ENCODE data around the gene NUP210L. TPM values are rescaled to one million over a fixed set of nuclear protein-coding genes. Genes with fewer than 3 reads are reported as not detected.

NUP210L gene
- polyA plus RNA-seq, 1 donor = 0.17 TPM

DNA sequence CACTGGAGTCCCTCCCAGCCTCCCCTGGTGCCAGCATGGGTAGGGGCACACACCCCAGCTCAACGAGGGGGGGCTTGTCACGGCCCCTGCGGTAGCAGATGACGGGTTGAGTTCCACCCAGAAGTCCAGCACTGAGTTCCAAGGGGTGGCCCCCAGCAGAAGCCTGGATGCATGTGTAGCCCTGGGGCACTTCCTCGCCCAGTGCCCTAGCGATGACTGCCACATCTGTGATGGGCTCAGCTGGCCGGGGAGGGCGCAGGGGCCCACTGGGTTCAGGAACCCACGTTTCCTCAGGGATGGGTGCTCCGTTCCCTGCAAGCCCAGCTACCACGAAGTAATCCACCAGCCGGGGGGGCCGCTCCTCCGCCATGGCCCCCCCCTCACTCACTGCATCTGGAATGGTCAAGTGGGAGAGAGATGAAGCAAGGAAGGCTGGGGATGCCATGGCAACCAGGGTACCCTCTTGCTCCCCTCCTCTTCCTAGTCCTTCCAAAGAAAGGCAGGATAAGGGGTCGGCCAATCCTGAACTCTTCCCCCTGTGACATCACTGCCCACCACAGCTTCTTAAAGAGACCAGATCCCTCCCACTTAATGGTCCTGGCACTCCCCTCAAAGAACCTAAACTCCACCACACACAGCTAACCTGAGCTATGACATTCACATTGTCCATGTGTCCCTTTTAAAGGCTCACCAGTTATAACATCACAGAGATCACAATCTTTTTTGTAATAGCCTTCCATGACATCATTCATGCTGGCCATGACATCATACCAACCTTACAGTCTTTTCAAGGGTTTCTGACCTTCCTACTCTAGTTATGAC, 210.7 kb downstream of the NUP210L start:
- DNase-seq = no peak

DNA sequence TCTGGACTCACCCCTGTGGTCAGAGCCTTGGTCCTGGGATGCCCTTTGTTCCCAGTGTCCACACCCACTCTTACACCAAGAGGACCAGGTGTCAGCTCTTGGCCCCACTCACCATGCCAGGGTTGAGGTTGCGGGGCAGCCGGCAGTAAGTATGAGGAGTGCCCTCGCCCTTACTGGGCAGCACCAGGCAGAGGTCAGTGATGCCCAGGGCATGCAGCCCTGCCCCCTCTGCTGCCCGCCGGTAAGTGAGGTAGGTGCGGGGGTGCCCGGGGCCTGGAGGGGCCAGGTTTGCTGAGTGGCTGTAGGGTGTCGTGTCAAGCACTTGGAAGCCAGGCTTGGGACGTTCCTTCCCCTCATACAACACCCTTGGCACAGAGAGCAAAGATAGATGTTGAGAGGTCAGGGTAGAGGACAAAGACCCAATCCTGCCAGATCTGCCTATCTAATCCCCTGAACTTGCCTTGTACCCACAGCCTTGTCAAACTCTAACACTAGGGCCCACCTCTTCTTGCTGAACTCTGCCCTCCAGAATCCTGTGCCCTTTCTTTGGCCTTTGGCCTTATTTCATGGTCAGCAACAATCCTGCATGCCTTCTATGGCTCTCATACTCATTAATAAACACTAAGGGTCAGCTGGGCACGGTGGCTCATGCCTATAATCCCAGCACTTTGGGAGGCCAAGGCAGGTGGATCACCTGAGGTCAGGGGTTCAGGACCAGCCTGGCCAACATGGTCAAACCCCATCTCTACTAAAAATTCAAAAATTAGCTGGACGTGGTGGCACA, 211.9 kb downstream of the NUP210L start:
- no peak for DNase-seq

Other genes with a start within 250 kb of the NUP210L start
- gene GATAD2B, start 232.1 kb downstream of the NUP210L start, polyA plus RNA-seq (ENCODE audit: insufficient read length) = 34.8 TPM
- 44.3 TPM for gene DENND4B, start 208.4 kb downstream of the NUP210L start, polyA plus RNA-seq (ENCODE audit: insufficient read length)
- gene CRTC2, start 196.5 kb downstream of the NUP210L start, polyA plus RNA-seq (ENCODE audit: insufficient read length) = 48.2 TPM
- 66.4 TPM for gene SLC39A1, start 191.5 kb downstream of the NUP210L start, polyA plus RNA-seq (ENCODE audit: insufficient read length)
- gene CREB3L4, start 187.2 kb downstream of the NUP210L start, polyA plus RNA-seq (ENCODE audit: insufficient read length) = 36.1 TPM
- gene JTB, start 177.4 kb downstream of the NUP210L start, polyA plus RNA-seq (ENCODE audit: insufficient read length) = 89.6 TPM
- gene RAB13, start 168.7 kb downstream of the NUP210L start, polyA plus RNA-seq (ENCODE audit: insufficient read length) = 151 TPM
- gene RPS27, start 164.3 kb downstream of the NUP210L start, polyA plus RNA-seq (ENCODE audit: insufficient read length) = 2,566 TPM
- gene TPM3, start 37.0 kb upstream of the NUP210L start, polyA plus RNA-seq (ENCODE audit: insufficient read length) = 272 TPM
- not detected for gene CFAP141, start 51.3 kb upstream of the NUP210L start, polyA plus RNA-seq (ENCODE audit: insufficient read length)
- 210 TPM for gene UBAP2L, start 65.9 kb upstream of the NUP210L start, polyA plus RNA-seq (ENCODE audit: insufficient read length)
- gene HAX1, start 117.6 kb upstream of the NUP210L start, polyA plus RNA-seq (ENCODE audit: insufficient read length) = 73.5 TPM
- 0.13 TPM for gene AQP10, start 166.0 kb upstream of the NUP210L start, polyA plus RNA-seq (ENCODE audit: insufficient read length)
- gene ATP8B2, start 170.5 kb upstream of the NUP210L start, polyA plus RNA-seq (ENCODE audit: insufficient read length) = 30.3 TPM